A673 (cell line): ENCODE results near the gene ZBED1. TPM values are rescaled to one million over a fixed set of nuclear protein-coding genes. Genes with fewer than 3 reads are reported as not detected.
"Not testable (repeated sequence)": the region's sequence is repeated elsewhere in the genome, so short reads cannot be mapped to it uniquely, and the experiment has no call there.

Experiments used
- BruUV-seq: library from RNA; stranded (reverse); fragments of 400-500 nt; replicated peaks from 2 replicates; lab custom pipeline; 2021; lab: Mats Ljungman, UMichigan
- CTCF ChIA-PET: fragments of 300-600 bp; sonication (Branson Sonifier 250); formaldehyde crosslinking; loops from one replicate; lab custom pipeline; 2022; ENCODE audit warnings: antibody characterized with exemption; lab: Charles Lee
- POLR2A ChIA-PET: fragments of 300-600 bp; sonication (Branson Sonifier 250); formaldehyde crosslinking; loops from one replicate; lab custom pipeline; 2022; ENCODE audit warnings: antibody characterized with exemption; ENCODE audit not compliant: low non-redundant PET; lab: Charles Lee
- DNase-seq: peaks from one replicate; pipeline ENCODE4 v3.0.0-alpha.2; 2015; ENCODE audit warnings: low spot score
- H3K27ac ChIP-seq: fragments of 200-600 bp; sonication (generic); 2 replicates; pipeline ENCODE4 v1.5.1; 2016; ENCODE audit warnings: mixed run types, low read depth, mild to moderate bottlenecking, mixed read lengths, antibody characterized with exemption, low read length; ENCODE audit not compliant: poor library complexity, severe bottlenecking
- H3K27me3 ChIP-seq: fragments of 200-600 bp; sonication (generic); replicated peaks from 2 replicates; pipeline ENCODE4 v1.6.1; 2017; ENCODE audit warnings: mixed run types, low read depth, mild to moderate bottlenecking, mixed read lengths, antibody characterized with exemption, low read length; ENCODE audit not compliant: insufficient read depth, poor library complexity
- H3K36me3 ChIP-seq: fragments of 200-600 bp; sonication (generic); 2 replicates; pipeline ENCODE4 v1.6.1; 2016; ENCODE audit warnings: mixed run types, mild to moderate bottlenecking, mixed read lengths, antibody characterized with exemption, low read length; ENCODE audit not compliant: insufficient read depth, poor library complexity, severe bottlenecking
- H3K4me1 ChIP-seq: fragments of 200-600 bp; sonication (generic); 2 replicates; pipeline ENCODE4 v1.6.1; 2017; ENCODE audit warnings: mixed run types, mild to moderate bottlenecking, mixed read lengths, antibody characterized with exemption, low read length; ENCODE audit not compliant: insufficient read depth, poor library complexity, severe bottlenecking
- H3K4me3 ChIP-seq: fragments of 200-600 bp; sonication (generic); 2 replicates; pipeline ENCODE4 v1.5.1; 2016; ENCODE audit warnings: low read depth, mixed run types, mild to moderate bottlenecking, mixed read lengths, low read length; ENCODE audit not compliant: poor library complexity, severe bottlenecking
- H3K9me3 ChIP-seq: fragments of 200-600 bp; sonication (generic); 2 replicates; pipeline ENCODE4 v1.6.1; 2016; ENCODE audit warnings: mixed run types, low read depth, mild to moderate bottlenecking, mixed read lengths, antibody characterized with exemption, low read length; ENCODE audit not compliant: poor library complexity, severe bottlenecking
- EZH2 ChIP-seq: fragments of 200-600 bp; sonication (generic); IDR thresholded peaks from 2 replicates; pipeline ENCODE4 v1.6.1; 2017; ENCODE audit warnings: borderline replicate concordance, low read depth, mild to moderate bottlenecking, mixed read lengths, antibody characterized with exemption, low read length; ENCODE audit not compliant: poor library complexity, severe bottlenecking
- intact Hi-C: fragments of 100-400 bp; cut with micrococcal nuclease; formaldehyde crosslinking; loops from one replicate; pipeline ENCODE4 v1.10.0; 2022; ENCODE audit not compliant: unreplicated experiment
- total RNA-seq: library from RNA; stranded (reverse); gene quantifications from 2 replicates; pipeline ENCODE4 v1.2.3, GENCODE V29; 2021
- TF ChIP-seq, protein P1 (sequence below): fragments of 300-800, 200-600 bp; sonication (generic); conservative IDR thresholded peaks from 2 replicates; pipeline ENCODE4 v1.5.1; 2017; ENCODE audit warnings: low read depth, mild to moderate bottlenecking, antibody characterized with exemption, low read length, moderate library complexity, mixed read lengths

ZBED1 gene
- total RNA-seq, 1 experiment from 2014 or later, result 37.6 TPM

DNA sequence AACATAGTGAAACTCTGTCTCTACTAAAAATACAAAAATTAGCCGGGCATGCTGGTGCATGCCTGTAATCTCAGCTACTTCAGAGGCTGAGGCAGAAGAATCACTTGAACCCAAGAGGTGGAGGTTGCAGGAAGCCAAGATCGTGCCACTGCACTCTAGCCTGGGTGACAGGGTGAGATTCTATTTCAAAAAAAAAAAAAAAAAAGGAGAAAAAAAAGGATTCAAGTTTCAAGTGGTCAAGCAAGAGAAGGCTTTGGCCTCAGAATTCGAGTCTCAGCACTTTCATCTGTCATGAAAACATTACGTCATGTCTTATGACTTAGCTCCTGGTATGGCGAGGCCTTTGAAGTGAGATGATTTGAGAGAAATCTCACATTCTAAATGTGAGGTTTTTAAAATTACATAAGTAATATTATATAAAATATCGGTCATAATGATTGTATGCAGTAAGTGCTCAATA, 21.2 kb upstream of the ZBED1 start:
- BruUV-seq, result no TSS peak

DNA sequence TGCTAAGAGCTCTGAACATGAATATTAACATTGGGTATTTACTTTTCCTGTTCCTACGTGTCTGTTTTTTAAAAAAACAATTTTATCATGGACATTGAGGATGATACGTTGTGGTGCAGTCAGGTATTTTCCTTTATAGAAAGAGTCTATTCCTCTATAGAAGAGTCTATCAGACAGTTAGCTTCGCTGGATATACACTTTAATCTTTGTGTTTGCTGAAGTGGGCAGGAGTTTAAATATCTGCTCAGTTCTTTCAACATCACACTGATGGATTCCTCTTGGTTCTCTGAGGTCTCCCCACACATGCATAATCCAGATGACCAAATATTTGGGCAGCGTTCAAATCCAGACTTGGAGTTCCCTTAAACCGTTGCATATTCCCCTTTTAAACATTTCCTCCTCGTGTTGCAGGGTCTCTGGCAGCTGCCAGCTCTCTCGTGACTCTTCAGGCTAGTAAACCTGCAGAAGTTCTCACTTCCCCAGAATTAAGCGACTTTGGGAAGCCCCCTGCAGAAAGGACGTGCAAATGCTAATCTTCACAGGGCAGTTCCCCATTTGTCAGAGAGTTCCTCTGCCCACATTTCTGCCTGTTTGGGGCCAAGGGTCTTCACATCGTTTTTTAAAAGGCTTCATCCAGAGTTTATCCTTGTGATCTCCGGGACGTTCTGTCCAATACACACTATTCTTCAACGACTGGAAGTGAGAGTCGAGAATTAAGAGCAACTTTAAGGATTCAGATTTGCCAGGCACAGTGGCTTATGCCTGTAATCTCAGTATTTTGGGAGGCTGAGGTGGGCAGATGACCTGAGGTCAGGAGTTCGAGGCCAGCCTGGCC, 20.5 kb upstream of the ZBED1 start:
- DNase-seq, result no peak
- TF ChIP-seq, protein P1, sequence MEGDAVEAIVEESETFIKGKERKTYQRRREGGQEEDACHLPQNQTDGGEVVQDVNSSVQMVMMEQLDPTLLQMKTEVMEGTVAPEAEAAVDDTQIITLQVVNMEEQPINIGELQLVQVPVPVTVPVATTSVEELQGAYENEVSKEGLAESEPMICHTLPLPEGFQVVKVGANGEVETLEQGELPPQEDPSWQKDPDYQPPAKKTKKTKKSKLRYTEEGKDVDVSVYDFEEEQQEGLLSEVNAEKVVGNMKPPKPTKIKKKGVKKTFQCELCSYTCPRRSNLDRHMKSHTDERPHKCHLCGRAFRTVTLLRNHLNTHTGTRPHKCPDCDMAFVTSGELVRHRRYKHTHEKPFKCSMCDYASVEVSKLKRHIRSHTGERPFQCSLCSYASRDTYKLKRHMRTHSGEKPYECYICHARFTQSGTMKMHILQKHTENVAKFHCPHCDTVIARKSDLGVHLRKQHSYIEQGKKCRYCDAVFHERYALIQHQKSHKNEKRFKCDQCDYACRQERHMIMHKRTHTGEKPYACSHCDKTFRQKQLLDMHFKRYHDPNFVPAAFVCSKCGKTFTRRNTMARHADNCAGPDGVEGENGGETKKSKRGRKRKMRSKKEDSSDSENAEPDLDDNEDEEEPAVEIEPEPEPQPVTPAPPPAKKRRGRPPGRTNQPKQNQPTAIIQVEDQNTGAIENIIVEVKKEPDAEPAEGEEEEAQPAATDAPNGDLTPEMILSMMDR, result no peak
- no peak for TF ChIP-seq EZH2
- Histone ChIP-seq H3K4me1 (no peaks in the 10 kb centered on the region), H3K36me3 (no peaks in the 10 kb centered on the region), H3K27ac (no peak overlapping the region), H3K27me3 (no peaks in the 10 kb centered on the region), H3K9me3 (no peaks in the 10 kb centered on the region), H3K4me3 (no peak overlapping the region)
- intact Hi-C loops, result no loop called here
- no TSS peak for BruUV-seq
- POLR2A ChIA-PET, result no interaction called here
- CTCF ChIA-PET, result no interaction called here

More for the DNA sequence above, 21.2 kb upstream of the ZBED1 start:
- intact Hi-C loops, result no loop called here
- Histone ChIP-seq H3K4me3 (no peak overlapping the region), H3K27me3 (no peaks in the 10 kb centered on the region), H3K27ac (no peak overlapping the region), H3K9me3 (no peaks in the 10 kb centered on the region), H3K4me1 (no peaks in the 10 kb centered on the region), H3K36me3 (no peaks in the 10 kb centered on the region)
- DNase-seq, result no peak
- POLR2A ChIA-PET, result no interaction called here
- CTCF ChIA-PET, result no interaction called here
- TF ChIP-seq, protein P1, result no peak
- TF ChIP-seq EZH2, result no peak

DNA sequence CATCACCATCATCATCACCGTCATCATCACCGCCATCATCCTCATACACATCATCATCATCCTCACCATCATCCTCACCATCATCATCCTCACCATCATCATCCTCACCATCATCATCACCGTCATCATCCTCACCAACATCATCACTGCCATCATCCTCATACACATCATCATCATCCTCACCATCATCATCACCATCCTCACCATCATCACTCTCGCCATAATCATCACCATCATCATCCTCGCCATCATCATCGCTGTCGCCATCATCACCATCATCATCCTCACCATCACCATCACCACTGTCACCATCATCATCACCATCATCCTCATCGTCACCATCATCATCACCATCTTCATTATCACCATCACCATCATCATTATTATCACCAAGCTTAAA, 19.8 kb upstream of the ZBED1 start:
- ChIA-PET POLR2A (no interaction called here), CTCF (no interaction called here)
- Histone ChIP-seq H3K27me3 (no peaks in the 10 kb centered on the region), H3K4me1 (no peaks in the 10 kb centered on the region), H3K36me3 (no peaks in the 10 kb centered on the region), H3K4me3 (no peak overlapping the region), H3K27ac (no peak overlapping the region), H3K9me3 (no peaks in the 10 kb centered on the region)
- TF ChIP-seq, protein P1, result no peak
- no peak for TF ChIP-seq EZH2
- DNase-seq, result no peak
- intact Hi-C loops, result no loop called here
- BruUV-seq, result no TSS peak

DNA sequence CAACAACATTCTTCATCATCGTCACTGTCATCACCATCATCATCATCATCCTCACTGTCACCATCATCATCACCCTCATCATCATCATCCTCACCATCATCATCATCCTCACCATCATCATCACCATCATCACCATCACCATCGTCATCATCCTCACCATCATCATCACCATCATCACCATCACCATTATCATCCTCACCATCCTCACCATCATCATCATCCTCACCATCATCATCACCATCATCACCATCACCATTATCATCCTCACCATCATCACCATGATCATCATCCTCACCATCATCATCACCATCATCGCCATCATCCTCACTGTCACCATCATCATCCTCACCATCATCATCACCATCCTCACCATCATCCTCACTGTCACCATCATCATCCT, 18.9 kb upstream of the ZBED1 start:
- H3K9me3 ChIP-seq, H3K36me3 ChIP-seq, H3K4me3 ChIP-seq, DNase-seq, intact Hi-C loops, H3K4me1 ChIP-seq, CTCF ChIA-PET, BruUV-seq, POLR2A ChIA-PET, H3K27ac ChIP-seq, H3K27me3 ChIP-seq: not testable (repeated sequence)
